Measurements from ENCODE around the gene POLE. TPM values are rescaled to one million over a fixed set of nuclear protein-coding genes. Genes with fewer than 3 reads are reported as not detected.

Gene POLE
- total RNA-seq, 2 experiments from 2014 or later, result 157 to 230 TPM

DNA sequence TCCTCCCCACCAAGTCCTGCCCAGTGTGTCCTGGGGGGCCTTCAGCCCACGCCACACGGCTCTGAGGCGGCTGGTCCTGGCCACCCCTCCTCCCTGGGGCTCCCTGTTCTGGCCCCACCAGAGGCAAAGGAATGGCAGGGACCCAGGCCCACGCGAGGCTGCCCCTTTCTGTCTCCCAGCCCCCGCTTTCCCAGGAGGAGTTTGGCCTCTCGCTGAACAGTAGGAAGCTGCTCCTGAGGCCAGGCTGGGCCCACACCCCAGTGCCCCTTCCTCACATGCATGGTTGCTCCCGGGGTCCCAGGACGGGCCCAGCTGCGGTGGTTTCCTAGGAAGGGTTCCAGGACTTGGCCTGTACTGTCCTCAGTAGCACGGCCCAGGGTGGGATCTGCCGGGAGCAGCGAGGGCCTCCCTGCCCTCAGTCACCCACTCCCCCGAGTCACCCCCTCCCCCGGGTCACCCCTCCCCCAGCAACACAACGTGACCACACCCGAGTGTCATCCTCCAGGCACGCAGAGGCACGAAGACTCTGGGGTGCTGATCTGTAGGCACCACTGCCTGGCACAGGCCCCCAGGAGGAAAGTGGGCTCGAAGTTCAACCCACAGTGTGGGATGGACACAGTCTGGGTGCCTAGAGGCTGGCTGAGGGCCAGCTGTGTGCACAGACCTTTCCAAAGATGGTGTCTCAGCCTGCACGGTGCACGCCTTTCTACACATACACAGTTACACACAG, 109.8 kb downstream of the POLE start:
- intact Hi-C loops (cut with micrococcal nuclease; ENCODE audit: unreplicated experiment), result no loop called here

GRCh38 chr12:132576701-132577100, 110.4 kb downstream of the POLE start:
- Histone ChIP-seq H4K20me1 (ENCODE audit: insufficient read depth, low read length) (no peaks in the 10 kb centered on the region), H3K9me2 (ENCODE audit: insufficient read depth, low read length) (no peaks in the 10 kb centered on the region), H3K9me3 (ENCODE audit: low read length) (no peaks in the 10 kb centered on the region), H3K4me1 (ENCODE audit: insufficient read depth, low read length, poor library complexity, severe bottlenecking) (no peaks in the 10 kb centered on the region), H2AFZ (ENCODE audit: low read length) (no peak overlapping the region), H3K79me2 (ENCODE audit: insufficient read depth, low read depth, low read length) (no peaks in the 10 kb centered on the region), H3K36me3 (ENCODE audit: insufficient read depth, low read length) (peaks cover 10% of the 10 kb centered on the region; the same call in 1 of the 2 replicates), H3K27ac (ENCODE audit: low read depth, low read length, poor library complexity, severe bottlenecking) (no peak overlapping the region), H3K4me3 (ENCODE audit: low read depth, low read length, poor library complexity, severe bottlenecking) (no peak overlapping the region), H3K4me2 (ENCODE audit: low read length) (no peak overlapping the region)
- no TSS peak for BruUV-seq (replicated peaks)
- ChIA-PET POLR2A (no interaction called here), CTCF (ENCODE audit: unreplicated experiment) (no interaction called here)
- TF ChIP-seq CTCF (conservative IDR thresholded peaks at IDR 0.05; ENCODE audit: low read length) (no peak), EZH2phosphoT487 (IDR thresholded peaks at IDR 0.05; ENCODE audit: borderline replicate concordance, low read depth, low read length) (no peak)
- intact Hi-C loops (cut with micrococcal nuclease; ENCODE audit: unreplicated experiment), result no loop called here
- no peak for DNase-seq (ENCODE audit: low spot score)

More for the DNA sequence above, 109.8 kb downstream of the POLE start:
- POLR2A ChIA-PET, result no interaction called here
- H3K9me2 ChIP-seq (ENCODE audit: insufficient read depth, low read length), result no peaks in the 10 kb centered on the region
- peaks cover 10% of the 10 kb centered on the region; the same call in 1 of the 2 replicates for H3K36me3 ChIP-seq (ENCODE audit: insufficient read depth, low read length)
- DNase-seq (ENCODE audit: low spot score), result no peak
- no peak overlapping the region for H3K4me3 ChIP-seq (ENCODE audit: low read depth, low read length, poor library complexity, severe bottlenecking)
- no peaks in the 10 kb centered on the region for H4K20me1 ChIP-seq (ENCODE audit: insufficient read depth, low read length)
- no peaks in the 10 kb centered on the region for H3K79me2 ChIP-seq (ENCODE audit: insufficient read depth, low read depth, low read length)
- H3K4me2 ChIP-seq (ENCODE audit: low read length), result no peak overlapping the region
- no peak overlapping the region for H2AFZ ChIP-seq (ENCODE audit: low read length)
- no peaks in the 10 kb centered on the region for H3K4me1 ChIP-seq (ENCODE audit: insufficient read depth, low read length, poor library complexity, severe bottlenecking)
- no TSS peak for BruUV-seq (replicated peaks)
- CTCF ChIA-PET (ENCODE audit: unreplicated experiment), result no interaction called here
- H3K9me3 ChIP-seq (ENCODE audit: low read length), result no peaks in the 10 kb centered on the region
- no peak overlapping the region for H3K27ac ChIP-seq (ENCODE audit: low read depth, low read length, poor library complexity, severe bottlenecking)
- no peak for TF ChIP-seq EZH2phosphoT487 (IDR thresholded peaks at IDR 0.05; ENCODE audit: borderline replicate concordance, low read depth, low read length)

DNA sequence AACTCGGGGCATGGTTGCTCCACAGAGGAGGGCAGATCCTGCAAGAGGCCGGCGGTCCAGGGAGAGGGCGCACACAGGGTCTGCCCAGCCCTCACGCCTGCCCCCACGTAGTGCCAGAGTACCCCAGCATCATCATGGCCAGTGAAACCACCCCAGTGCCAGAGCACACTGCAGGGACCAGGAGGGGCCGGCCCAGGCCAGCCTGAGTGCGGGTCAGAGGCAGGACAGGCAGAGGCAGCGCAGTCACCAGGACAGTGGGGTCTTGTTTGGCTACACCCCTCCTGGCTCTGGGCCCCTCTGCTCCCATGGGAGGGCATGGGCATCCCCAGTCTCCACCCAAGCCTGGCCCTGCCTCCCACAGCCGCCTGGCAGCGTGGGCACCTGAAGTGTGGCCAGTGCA, 111.5 kb downstream of the POLE start:
- ChIA-PET CTCF (ENCODE audit: unreplicated experiment) (no interaction called here), POLR2A (no interaction called here)
- Histone ChIP-seq H3K4me2 (ENCODE audit: low read length) (no peak overlapping the region), H3K4me3 (ENCODE audit: low read depth, low read length, poor library complexity, severe bottlenecking) (no peak overlapping the region), H2AFZ (ENCODE audit: low read length) (no peak overlapping the region), H3K9me3 (ENCODE audit: low read length) (no peaks in the 10 kb centered on the region), H3K27ac (ENCODE audit: low read depth, low read length, poor library complexity, severe bottlenecking) (no peak overlapping the region), H4K20me1 (ENCODE audit: insufficient read depth, low read length) (no peaks in the 10 kb centered on the region), H3K4me1 (ENCODE audit: insufficient read depth, low read length, poor library complexity, severe bottlenecking) (no peaks in the 10 kb centered on the region), H3K9me2 (ENCODE audit: insufficient read depth, low read length) (no peaks in the 10 kb centered on the region), H3K79me2 (ENCODE audit: insufficient read depth, low read depth, low read length) (no peaks in the 10 kb centered on the region), H3K36me3 (ENCODE audit: insufficient read depth, low read length) (peaks cover 10% of the 10 kb centered on the region; the same call in 1 of the 2 replicates)
- TF ChIP-seq EZH2phosphoT487 (IDR thresholded peaks at IDR 0.05; ENCODE audit: borderline replicate concordance, low read depth, low read length), result no peak
- no peak for TF ChIP-seq CTCF (conservative IDR thresholded peaks at IDR 0.05; ENCODE audit: low read length)
- DNase-seq (ENCODE audit: low spot score), result no peak
- intact Hi-C loops (cut with micrococcal nuclease; ENCODE audit: unreplicated experiment), result no loop called here
- no TSS peak for BruUV-seq (replicated peaks)
